HCT116 (cell line): ENCODE measurements around the gene ZNF683. TPM values are rescaled to one million over a fixed set of nuclear protein-coding genes. Genes with fewer than 3 reads are reported as not detected.

Source experiments
- ATAC-seq: fragments of 200-7000 bp; cut with Tn5 transposase; 2 replicates; pipeline ENCODE4 v1.9.1; 2020; ENCODE audit warnings: mild to moderate bottlenecking, moderate library complexity
- BruUV-seq: library from RNA; stranded (reverse); fragments of 400-500 nt; replicated peaks from 2 replicates; lab custom pipeline; 2021; lab: Mats Ljungman, UMichigan
- CTCF ChIA-PET: fragments of 300-600 bp; sonication (Branson Sonifier 250); formaldehyde crosslinking; loops from one replicate; lab custom pipeline; 2021; ENCODE audit warnings: antibody characterized with exemption; lab: Charles Lee
- POLR2A ChIA-PET: fragments of 300-600, 350-600 bp; sonication (Branson Sonifier 250); formaldehyde crosslinking; loops from one replicate; lab custom pipeline; 2021; ENCODE audit warnings: antibody characterized with exemption; lab: Charles Lee
- RAD21 ChIA-PET, 2 experiments: fragments of 300-600 bp; sonication (Branson Sonifier 250); formaldehyde crosslinking; loops; one replicate each; lab custom pipeline; 2023; ENCODE audit warnings: low total read pairs in 2 of 2; ENCODE audit not compliant: uncharacterized antibody in 2 of 2, unreplicated experiment in 2 of 2, low non-redundant PET in 1 of 2; lab: Charles Lee
- DNase-seq: peaks from one replicate; pipeline ENCODE4 v3.0.0-alpha.2; 2010; ENCODE audit warnings: low read depth, low spot score
- H2AFZ ChIP-seq: fragments of 200-600 bp; shearing (Covaris generic), sonication (generic); 2 replicates; pipeline ENCODE4 v1.6.1; 2017; ENCODE audit warnings: low read depth, mixed run types, mixed read lengths, antibody characterized with exemption, low read length; ENCODE audit not compliant: poor library complexity, severe bottlenecking
- H3K27ac ChIP-seq: 2 replicates; pipeline ENCODE4 v1.5.1; 2012; ENCODE audit warnings: low read depth, low read length
- H3K27me3 ChIP-seq: fragments of 200-600 bp; sonication (generic); 2 replicates; pipeline ENCODE4 v1.6.1; 2016; ENCODE audit warnings: mixed run types, low read length, mixed read lengths; ENCODE audit not compliant: insufficient read depth
- H3K36me3 ChIP-seq, 2 experiments: fragments of 200-500 bp in 1 of 2; fragments of 200-600 bp in 1 of 2; sonication (Bioruptor generic) in 1 of 2; sonication (generic) in 1 of 2; 2 replicates each; pipeline versions ENCODE4 v1.5.1 to v1.6.1; 2014 to 2016; ENCODE audit warnings: low read length in 2 of 2, inconsistent platforms in 1 of 2, mixed read lengths in 1 of 2, mixed run types in 1 of 2; ENCODE audit not compliant: insufficient read depth in 2 of 2, control insufficient read depth in 1 of 2
- H3K4me1 ChIP-seq, 2 experiments: fragments of 200-600 bp in 1 of 2; sonication (generic) in 1 of 2; 2 replicates each; pipeline versions ENCODE4 v1.5.1 to v1.6.1; 2012 to 2017; ENCODE audit warnings: low read length in 2 of 2, inconsistent platforms in 1 of 2, mild to moderate bottlenecking in 1 of 2, mixed read lengths in 1 of 2, mixed run types in 1 of 2, moderate library complexity in 1 of 2; ENCODE audit not compliant: insufficient read depth in 2 of 2, control insufficient read depth in 1 of 2
- H3K4me2 ChIP-seq: fragments of 200-600 bp; sonication (generic); 2 replicates; pipeline ENCODE4 v1.6.1; 2017; ENCODE audit warnings: mixed run types, low read length, mixed read lengths
- H3K4me3 ChIP-seq, 2 experiments: fragments of 200-600 bp in 1 of 2; sonication (generic) in 1 of 2; replicated peaks in 1 of 2; 2 replicates each; pipeline ENCODE4 v1.5.1; 2011 to 2016; ENCODE audit warnings: low read length in 2 of 2, control low read depth in 1 of 2, low read depth in 1 of 2, mild to moderate bottlenecking in 1 of 2, mixed read lengths in 1 of 2, mixed run types in 1 of 2
- H3K79me2 ChIP-seq: fragments of 200-600 bp; sonication (generic); 2 replicates; pipeline ENCODE4 v1.6.1; 2017; ENCODE audit warnings: mild to moderate bottlenecking, mixed run types, low read length, moderate library complexity, mixed read lengths; ENCODE audit not compliant: insufficient read depth
- H3K9ac ChIP-seq: fragments of 200-600 bp; sonication (generic); 2 replicates; pipeline ENCODE4 v1.6.1; 2016; ENCODE audit warnings: low read length, mixed read lengths
- H3K9me2 ChIP-seq: fragments of 200-600 bp; sonication (generic), shearing (Covaris generic); 2 replicates; pipeline ENCODE4 v1.6.1; 2017; ENCODE audit warnings: mixed run types, mild to moderate bottlenecking, moderate library complexity; ENCODE audit not compliant: insufficient read depth
- H3K9me3 ChIP-seq, 2 experiments: fragments of 200-500 bp in 1 of 2; fragments of 200-600 bp in 1 of 2; sonication (Bioruptor generic) in 1 of 2; sonication (generic) in 1 of 2; 2 replicates each; pipeline ENCODE4 v1.6.1; 2014 to 2017; ENCODE audit warnings: low read length in 2 of 2, mixed read lengths in 2 of 2, inconsistent platforms in 1 of 2, low read depth in 1 of 2, mild to moderate bottlenecking in 1 of 2, mixed run types in 1 of 2, moderate library complexity in 1 of 2; ENCODE audit not compliant: control insufficient read depth in 1 of 2, insufficient read depth in 1 of 2
- H4K20me1 ChIP-seq: fragments of 200-600 bp; sonication (generic), shearing (Covaris generic); 2 replicates; pipeline ENCODE4 v1.6.1; 2017; ENCODE audit warnings: mixed run types, mild to moderate bottlenecking, moderate library complexity; ENCODE audit not compliant: insufficient read depth
- CTCF ChIP-seq, 3 experiments: fragments of 200-600 bp in 1 of 3; sonication (generic) in 1 of 3; IDR thresholded peaks in 2 of 3; conservative IDR thresholded peaks in 1 of 3; 2 replicates each; pipeline ENCODE4 v1.5.1; 2012 to 2017; ENCODE audit warnings: low read depth in 2 of 3, low read length in 2 of 3, antibody characterized with exemption in 1 of 3, borderline replicate concordance in 1 of 3, control low read depth in 1 of 3, mild to moderate bottlenecking in 1 of 3, mixed read lengths in 1 of 3, mixed run types in 1 of 3, moderate library complexity in 1 of 3; ENCODE audit not compliant: insufficient read depth in 1 of 3
- EZH2phosphoT487 ChIP-seq: fragments of 200-600 bp; IDR thresholded peaks from 2 replicates; pipeline ENCODE4 v1.6.1; 2018; ENCODE audit warnings: antibody characterized with exemption, borderline replicate concordance
- JUND ChIP-seq: IDR thresholded peaks from 2 replicates; pipeline ENCODE4 v1.6.1; 2012
- POLR2AphosphoS5 ChIP-seq: IDR thresholded peaks from 2 replicates; pipeline ENCODE4 v1.6.1; 2011; ENCODE audit warnings: mild to moderate bottlenecking, low read depth, low read length, moderate library complexity
- SP1 ChIP-seq: IDR thresholded peaks from 2 replicates; pipeline ENCODE4 v1.6.1; 2012; ENCODE audit warnings: low read depth
- TCF7L2 ChIP-seq: IDR thresholded peaks from 2 replicates; pipeline ENCODE4 v1.7.0; 2011; ENCODE audit warnings: borderline replicate concordance, inconsistent platforms; ENCODE audit not compliant: insufficient read depth, insufficient read length; ENCODE audit errors: extremely low read depth
- ZFX ChIP-seq: fragments of 450-650 bp; IDR thresholded peaks from 2 replicates; pipeline ENCODE4 v1.6.1; 2017
- ZNF274 ChIP-seq: fragments of 200-500 bp; sonication (Bioruptor generic); IDR thresholded peaks from 2 replicates; pipeline ENCODE4 v1.6.1; 2014; ENCODE audit warnings: mild to moderate bottlenecking, low read depth, low read length, inconsistent platforms
- intact Hi-C: fragments of 100-400 bp; cut with micrococcal nuclease; formaldehyde crosslinking; loops from 2 replicates; pipeline ENCODE4 v1.10.0; 2022
- total RNA-seq: library from RNA; stranded (reverse); gene quantifications from one replicate; pipeline ENCODE4 v1.2.1, GENCODE V29; 2021; ENCODE audit not compliant: unreplicated experiment
- TF ChIP-seq, protein P1 (sequence below): IDR thresholded peaks from 2 replicates; pipeline ENCODE4 v1.6.1; 2012

ZNF683 gene
- total RNA-seq, 1 experiment from 2014 or later: not detected

GRCh38 chr1:26413031-26413430, 40.5 kb upstream of the ZNF683 start (continued):
- TF ChIP-seq CTCF (IDR thresholded peaks at IDR 0.05 in 2 of 3, conservative IDR thresholded peaks at IDR 0.05 in 1 of 3; ENCODE audit: borderline replicate concordance in 1 of 3, insufficient read depth in 1 of 3, low read depth in 2 of 3, low read length in 2 of 3) (no peak), TCF7L2 (no peak)
- TF ChIP-seq, protein P1, sequence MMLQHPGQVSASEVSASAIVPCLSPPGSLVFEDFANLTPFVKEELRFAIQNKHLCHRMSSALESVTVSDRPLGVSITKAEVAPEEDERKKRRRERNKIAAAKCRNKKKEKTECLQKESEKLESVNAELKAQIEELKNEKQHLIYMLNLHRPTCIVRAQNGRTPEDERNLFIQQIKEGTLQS: no peak

GRCh38 chr1:26412180-26412840, 39.8 kb upstream of the ZNF683 start:
- ATAC-seq: no peak
- ChIA-PET POLR2A (no interaction called here), RAD21 (no interaction called here), CTCF (no interaction called here)
- Histone ChIP-seq H3K27ac (no peak overlapping the region), H3K79me2 (no peaks in the 10 kb centered on the region), H3K9me3 (no peaks in the 10 kb centered on the region), H4K20me1 (no peaks in the 10 kb centered on the region), H3K4me3 (no peak overlapping the region), H3K9ac (no peak overlapping the region), H3K4me2 (no peak overlapping the region), H3K36me3 (no peaks in the 10 kb centered on the region), H2AFZ (no peak overlapping the region), H3K4me1 (peaks cover 0 to 23% of the 10 kb centered on the region in 2 experiments; a peak in 3 of 4 replicates), H3K27me3 (no peaks in the 10 kb centered on the region; the same call in 1 of the 2 replicates), H3K9me2 (no peaks in the 10 kb centered on the region)
- TF ChIP-seq JUND (no peak), ZNF274 (no peak), EZH2phosphoT487 (no peak), CTCF (IDR thresholded peaks at IDR 0.05 in 2 of 3, conservative IDR thresholded peaks at IDR 0.05 in 1 of 3; ENCODE audit: borderline replicate concordance in 1 of 3, insufficient read depth in 1 of 3, low read depth in 2 of 3, low read length in 2 of 3) (no peak), ZFX (no peak), POLR2AphosphoS5 (no peak), SP1 (no peak)
- BruUV-seq: no TSS peak
- intact Hi-C loops: no loop called here
- DNase-seq: no peak
